H1 (cell line): ENCODE results near the gene CCNL2. TPM values are rescaled to one million over a fixed set of nuclear protein-coding genes. Genes with fewer than 3 reads are reported as not detected.

Experiments used
- CTCF ChIA-PET: fragments of 300-600 bp; sonication (Branson Sonifier 250); formaldehyde crosslinking; loops from one replicate; lab custom pipeline; 2021; ENCODE audit not compliant: partially characterized antibody; lab: Charles Lee
- POLR2A ChIA-PET: fragments of 300-600 bp; sonication (Branson Sonifier 250); formaldehyde crosslinking; loops from one replicate; lab custom pipeline; 2021; ENCODE audit warnings: inconsistent platforms; ENCODE audit not compliant: partially characterized antibody; lab: Charles Lee
- DNase-seq, 2 experiments: peaks; one replicate each; pipeline versions ENCODE4 v3.0.0 to v3.0.0-alpha.2; 2010 to 2022; ENCODE audit warnings: low spot score in 2 of 2, low read depth in 1 of 2, mixed read lengths in 1 of 2
- FAIRE-seq: peaks from 2 replicates; lab custom pipeline; 2011; peaks lifted over from hg19 to GRCh38; lab: Jason Lieb, UNC
- H2AFZ ChIP-seq: 2 replicates; pipeline ENCODE4 v1.8.1; 2012; ENCODE audit warnings: low read length, inconsistent platforms
- H2AK5ac ChIP-seq: 2 replicates; pipeline ENCODE4 v1.6.1; 2013; ENCODE audit warnings: low read depth, low read length
- H2BK120ac ChIP-seq: replicated peaks from 2 replicates; pipeline ENCODE3; 2013; ENCODE audit warnings: low read depth, low read length, inconsistent platforms
- H2BK12ac ChIP-seq: 2 replicates; pipeline ENCODE4 v1.6.1; 2013; ENCODE audit warnings: low read depth, low read length
- H2BK15ac ChIP-seq: 2 replicates; pipeline ENCODE4 v1.6.1; 2013; ENCODE audit warnings: low read length
- H2BK20ac ChIP-seq: 2 replicates; pipeline ENCODE4 v1.6.1; 2013; ENCODE audit warnings: low read length
- H2BK5ac ChIP-seq: 2 replicates; pipeline ENCODE4 v1.6.1; 2013; ENCODE audit warnings: low read depth, low read length
- H3K14ac ChIP-seq: 2 replicates; pipeline ENCODE4 v1.6.1; 2013; ENCODE audit warnings: inconsistent platforms; ENCODE audit not compliant: insufficient read length
- H3K18ac ChIP-seq: 2 replicates; pipeline ENCODE4 v1.6.1; 2013; ENCODE audit warnings: low read length; ENCODE audit errors: extremely low read depth
- H3K23ac ChIP-seq: 2 replicates; pipeline ENCODE4 v1.6.1; 2013; ENCODE audit warnings: inconsistent platforms; ENCODE audit not compliant: insufficient read length
- H3K23me2 ChIP-seq: 2 replicates; pipeline ENCODE4 v1.6.1; 2013; ENCODE audit warnings: low read depth, low read length
- H3K27ac ChIP-seq: 2 replicates; pipeline ENCODE4 v1.6.1; 2011; ENCODE audit warnings: low read depth, low read length, inconsistent platforms
- H3K27me3 ChIP-seq, 4 experiments: replicated peaks in 1 of 4; 1 replicate in 1 of 4; 2 replicates in 3 of 4; pipeline versions ENCODE4 v1.6.1 to v1.8.1; 2011 to 2013; ENCODE audit warnings: low read length in 3 of 4, mild to moderate bottlenecking in 3 of 4, inconsistent platforms in 2 of 4, mixed read lengths in 2 of 4, moderate library complexity in 1 of 4; ENCODE audit not compliant: control insufficient read depth in 3 of 4, insufficient read depth in 3 of 4; ENCODE audit errors: extremely low read depth in 1 of 4
- H3K36me3 ChIP-seq, 4 experiments: 2 replicates each; pipeline versions ENCODE4 v1.6.1 to v1.8.1; 2011 to 2013; ENCODE audit warnings: mild to moderate bottlenecking in 4 of 4, low read length in 3 of 4, moderate library complexity in 2 of 4, control low read depth in 1 of 4, inconsistent platforms in 1 of 4; ENCODE audit not compliant: insufficient read depth in 4 of 4, control insufficient read depth in 2 of 4
- H3K4ac ChIP-seq: replicated peaks from 2 replicates; pipeline ENCODE3; 2013; ENCODE audit warnings: low read length, low read depth, mixed read lengths, inconsistent platforms; ENCODE audit not compliant: insufficient read length
- H3K4me1 ChIP-seq, 4 experiments: replicated peaks in 1 of 4; 1 replicate in 1 of 4; 2 replicates in 3 of 4; pipeline versions ENCODE4 v1.6.1 to v1.8.1; 2011 to 2013; ENCODE audit warnings: low read length in 3 of 4, inconsistent platforms in 2 of 4, mixed read lengths in 1 of 4; ENCODE audit not compliant: insufficient read depth in 4 of 4, control insufficient read depth in 3 of 4
- H3K4me2 ChIP-seq, 2 experiments: 2 replicates each; pipeline versions ENCODE4 v1.6.1 to v1.8.1; 2011 to 2013; ENCODE audit warnings: low read depth in 2 of 2, low read length in 2 of 2, control low read depth in 1 of 2, inconsistent platforms in 1 of 2, mild to moderate bottlenecking in 1 of 2; ENCODE audit not compliant: insufficient read depth in 1 of 2
- H3K4me3 ChIP-seq, 4 experiments: fragments of 200-600, 300-600 bp in 1 of 4; sonication (generic), shearing (Covaris generic), sonication (Bioruptor Twin) in 1 of 4; 2 replicates each; pipeline versions ENCODE4 v1.5.1 to v1.8.1; 2011 to 2016; ENCODE audit warnings: low read length in 4 of 4, low read depth in 3 of 4, control low read depth in 2 of 4, inconsistent platforms in 2 of 4, mild to moderate bottlenecking in 2 of 4, mixed read lengths in 1 of 4, moderate library complexity in 1 of 4; ENCODE audit not compliant: insufficient read depth in 2 of 4; ENCODE audit errors: extremely low read depth in 1 of 4
- H3K56ac ChIP-seq: replicated peaks from 2 replicates; pipeline ENCODE3; 2013; ENCODE audit warnings: low read depth, mild to moderate bottlenecking, mixed read lengths, low read length, inconsistent platforms; ENCODE audit not compliant: insufficient read length
- H3K79me1 ChIP-seq: 2 replicates; pipeline ENCODE4 v1.6.1; 2013; ENCODE audit warnings: low read depth, low read length, control low read depth
- H3K79me2 ChIP-seq, 2 experiments: 2 replicates each; pipeline versions ENCODE4 v1.6.1 to v1.8.1; 2012 to 2013; ENCODE audit warnings: low read length in 2 of 2, mild to moderate bottlenecking in 2 of 2, inconsistent platforms in 1 of 2; ENCODE audit not compliant: insufficient read depth in 2 of 2, control insufficient read depth in 1 of 2
- H3K9ac ChIP-seq, 4 experiments: replicated peaks in 1 of 4; 1 replicate in 1 of 4; 2 replicates in 3 of 4; pipeline versions ENCODE4 v1.6.1 to v1.8.1; 2011 to 2013; ENCODE audit warnings: low read depth in 3 of 4, low read length in 3 of 4, control low read depth in 2 of 4, mild to moderate bottlenecking in 2 of 4, moderate library complexity in 2 of 4, inconsistent platforms in 1 of 4; ENCODE audit errors: extremely low read depth in 1 of 4
- H3K9me3 ChIP-seq, 2 experiments: 2 replicates each; pipeline versions ENCODE4 v1.6.1 to v1.8.1; 2012 to 2013; ENCODE audit warnings: mild to moderate bottlenecking in 2 of 2, moderate library complexity in 2 of 2, control low read depth in 1 of 2, inconsistent platforms in 1 of 2, low read depth in 1 of 2, low read length in 1 of 2, mixed read lengths in 1 of 2; ENCODE audit not compliant: insufficient read depth in 2 of 2
- H4K20me1 ChIP-seq, 2 experiments: replicated peaks in 1 of 2; 2 replicates each; pipeline versions ENCODE3 to v1.8.1; 2011 to 2013; ENCODE audit warnings: inconsistent platforms in 2 of 2, low read length in 2 of 2, mild to moderate bottlenecking in 1 of 2; ENCODE audit not compliant: insufficient read depth in 2 of 2, control insufficient read depth in 1 of 2
- H4K5ac ChIP-seq: 2 replicates; pipeline ENCODE4 v1.6.1; 2013; ENCODE audit warnings: low read length, low read depth, mixed read lengths, inconsistent platforms; ENCODE audit not compliant: insufficient read length
- H4K8ac ChIP-seq: 2 replicates; pipeline ENCODE4 v1.8.0; 2013; ENCODE audit warnings: mild to moderate bottlenecking, moderate library complexity, low read length, inconsistent platforms; ENCODE audit not compliant: insufficient read depth; ENCODE audit errors: extremely low read depth
- H4K91ac ChIP-seq: replicated peaks from 2 replicates; pipeline ENCODE3; 2013; ENCODE audit warnings: low read length, mixed read lengths, inconsistent platforms; ENCODE audit not compliant: insufficient read length
- BCL11A ChIP-seq, 2 experiments: IDR thresholded peaks; one replicate each; pipeline ENCODE4 v1.6.1; 2011; ENCODE audit warnings: low read depth in 2 of 2, low read length in 2 of 2, mild to moderate bottlenecking in 2 of 2
- BRCA1 ChIP-seq: IDR thresholded peaks from 2 replicates; pipeline ENCODE4 v1.6.1; 2012; ENCODE audit warnings: low read depth, low read length, improper control_type of control experiment
- CEBPB ChIP-seq: IDR thresholded peaks from 2 replicates; pipeline ENCODE4 v1.6.1; 2012; ENCODE audit warnings: low read depth, low read length
- GTF2F1 ChIP-seq: IDR thresholded peaks from 2 replicates; pipeline ENCODE4 v1.6.1; 2012; ENCODE audit warnings: low read depth, low read length, improper control_type of control experiment, borderline replicate concordance
- KDM5A ChIP-seq: fragments of 200-600 bp; IDR thresholded peaks from 2 replicates; pipeline ENCODE4 v1.7.1; 2012; ENCODE audit warnings: mild to moderate bottlenecking, low read length, inconsistent platforms, mixed read lengths
- NANOG ChIP-seq: IDR thresholded peaks from 2 replicates; pipeline ENCODE4 v1.6.1; 2011; ENCODE audit warnings: low read length, low read depth, mild to moderate bottlenecking, inconsistent platforms; ENCODE audit not compliant: insufficient read depth, poor library complexity, severe bottlenecking
- PHF8 ChIP-seq: fragments of 200-600 bp; sonication (generic); conservative IDR thresholded peaks from 2 replicates; pipeline ENCODE4 v1.7.1; 2012; ENCODE audit warnings: low read depth, mild to moderate bottlenecking, inconsistent platforms, low read length, moderate library complexity
- POLR2A ChIP-seq, 2 experiments: IDR thresholded peaks; 1 replicate in 1 of 2; 2 replicates in 1 of 2; pipeline ENCODE4 v1.6.1; 2011; ENCODE audit warnings: low read depth in 2 of 2, low read length in 2 of 2, mild to moderate bottlenecking in 2 of 2; ENCODE audit errors: control extremely low read depth in 1 of 2
- POLR2AphosphoS5 ChIP-seq: IDR thresholded peaks from 2 replicates; pipeline ENCODE4 v1.6.1; 2011; ENCODE audit warnings: low read depth, low read length
- RBBP5 ChIP-seq: IDR thresholded peaks from 2 replicates; pipeline ENCODE4 v1.7.1; 2012; ENCODE audit warnings: low read depth, mild to moderate bottlenecking, inconsistent platforms, low read length, moderate library complexity, borderline replicate concordance
- RFX5 ChIP-seq: IDR thresholded peaks from 2 replicates; pipeline ENCODE4 v1.6.1; 2011; ENCODE audit warnings: low read depth, low read length, improper control_type of control experiment, borderline replicate concordance
- ZNF274 ChIP-seq: IDR thresholded peaks from 2 replicates; pipeline ENCODE4 v1.7.0; 2012; ENCODE audit warnings: low read length, borderline replicate concordance; ENCODE audit errors: extremely low read depth
- WGBS, 2 experiments: shearing (Covaris generic) in 1 of 2; methylation state at CpG; one replicate each; pipeline versions ENCODE4 v1.1.6 to v1.1.7; 2013 to 2015; ENCODE audit warnings: low lambda C conversion rate in 2 of 2, mixed read lengths in 2 of 2, inconsistent platforms in 1 of 2, low coverage in 1 of 2, missing lambda C conversion rate in 1 of 2; ENCODE audit not compliant: insufficient replicate concordance in 2 of 2, insufficient coverage in 1 of 2, insufficient read length in 1 of 2; ENCODE audit errors: extremely low coverage in 1 of 2, missing lambda C conversion rate in 1 of 2; 5-methylcytosine and 5-hydroxymethylcytosine counted together
- polyA plus RNA-seq, 7 experiments: library from polyadenylated mRNA; depleted of rRNA in 3 of 7; stranded (reverse) in 5 of 7; unstranded in 2 of 7; fragments of >200 nt in 5 of 7; fragments of 200-250 nt in 2 of 7; gene quantifications; 1 replicate in 5 of 7; 2 replicates in 1 of 7; 4 replicates in 1 of 7; pipeline versions ENCODE4 v1.2.1 to v1.2.3, GENCODE V29; 2011 to 2013; ENCODE audit warnings: missing spikeins in 2 of 7, mixed read lengths in 2 of 7
- total RNA-seq: library from RNA; stranded (reverse); fragmentation: NEBNext Ultra II Directional; extraction: Animal tissue kit (Norgen Biotek cat#: 25700); gene quantifications from 2 replicates; pipeline ENCODE4 v1.2.1, GENCODE V29; 2021

Gene CCNL2
- total and polyA plus RNA-seq, 2 of the 8 experiments (the other 6 are each of a cell fraction or from before 2014, with no cell fraction given) = 79.8 to 120 TPM

DNA sequence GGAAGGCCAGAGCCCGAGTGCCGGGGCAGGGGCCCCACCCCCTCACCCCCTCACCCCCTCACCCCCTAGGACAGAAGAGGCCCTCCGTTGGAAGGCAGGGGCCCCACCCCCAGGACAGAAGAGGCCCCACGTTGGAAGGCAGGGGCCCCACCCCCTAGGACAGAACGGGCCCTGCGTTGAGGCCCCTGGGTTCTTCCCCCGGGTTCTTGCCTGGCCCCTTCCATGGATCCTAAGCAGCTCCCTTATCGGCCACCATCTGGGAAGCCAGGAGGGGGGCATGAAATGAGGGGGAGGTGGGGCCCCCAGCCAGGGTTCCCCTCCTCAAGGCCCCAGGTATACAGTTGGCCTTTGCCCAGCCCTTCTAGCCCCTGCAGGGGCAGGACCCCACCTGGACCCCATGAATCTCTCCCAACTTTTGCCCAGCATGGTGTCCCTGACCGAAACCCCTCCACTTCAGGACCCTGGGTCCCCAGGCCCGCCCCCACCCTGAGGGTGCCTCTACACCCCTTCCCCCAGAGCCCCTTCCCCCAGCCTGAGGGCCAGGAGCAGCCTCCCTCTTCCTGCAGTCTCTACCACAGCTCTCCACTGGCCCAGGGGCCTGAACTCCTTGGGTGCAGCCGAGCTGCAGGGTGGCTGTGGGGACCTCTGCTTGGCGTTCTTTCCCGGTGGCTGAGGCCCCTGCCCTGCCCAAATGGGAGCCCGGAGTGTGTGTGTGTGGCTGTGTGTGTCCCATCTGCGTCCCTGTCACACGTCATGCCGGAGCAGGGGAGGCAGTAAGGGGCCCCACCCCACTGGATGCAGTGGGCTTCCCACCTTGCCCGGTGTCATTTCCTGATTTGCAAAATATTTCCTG, 32.1 kb upstream of the CCNL2 start:
- CTCF ChIA-PET = interaction anchor here (0.7 to 4.4 kb wide), 8 partner anchors 9 to 86 kb away, joined by 3 to 36 read pairs (median 4); no protein-coding TSS in a partner anchor
- TF ChIP-seq GTF2F1 = no peak
- TF ChIP-seq RBBP5 = no peak
- TF ChIP-seq POLR2AphosphoS5 = no peak
- TF ChIP-seq ZNF274 = no peak
- TF ChIP-seq CEBPB = no peak
- no peak for TF ChIP-seq RFX5
- TF ChIP-seq NANOG = no peak
- no peak for TF ChIP-seq PHF8
- no peak for TF ChIP-seq BRCA1
- TF ChIP-seq KDM5A = no peak
- no peak for TF ChIP-seq POLR2A (IDR thresholded peaks at IDR 0.05; ENCODE audit: control extremely low read depth in 1 of 2, low read depth in 2 of 2, low read length in 2 of 2)
- TF ChIP-seq BCL11A (IDR thresholded peaks at IDR 0.05; ENCODE audit: low read depth in 2 of 2, low read length in 2 of 2) = no peak

More for the DNA sequence above, 32.1 kb upstream of the CCNL2 start:
- peak overlapping the region; percentile 73 for H2BK120ac ChIP-seq
- no peak overlapping the region for H2BK20ac ChIP-seq
- H2BK5ac ChIP-seq = peak overlapping the region; percentile 95; the same call in 1 of the 2 replicates
- H3K36me3 ChIP-seq = no peaks in the 10 kb centered on the region; a peak in 1 of 8 replicates
- H3K4me2 ChIP-seq = no peak overlapping the region
- H3K23me2 ChIP-seq = peaks cover 20% of the 10 kb centered on the region; the same call in 1 of the 2 replicates
- no peaks in the 10 kb centered on the region for H4K20me1 ChIP-seq
- H2AK5ac ChIP-seq = no peak overlapping the region
- peak overlapping the region; percentile 57; the same call in 1 of the 2 replicates for H4K8ac ChIP-seq
- no peak for DNase-seq
- H4K5ac ChIP-seq = peak overlapping the region; percentile 40
- peaks cover 0 to 1% of the 10 kb centered on the region in 2 experiments; a peak in 1 of 4 replicates for H3K79me2 ChIP-seq
- H2BK12ac ChIP-seq = peak overlapping the region; percentile 97; the same call in 1 of the 2 replicates
- no peak for FAIRE-seq
- H4K91ac ChIP-seq = peak overlapping the region; percentile 79
- peaks cover 0 to 58% (median 43%) of the 10 kb centered on the region in 4 experiments; a peak in 6 of 7 replicates for H3K4me1 ChIP-seq
- no peak overlapping the region for H3K27ac ChIP-seq
- H2AFZ ChIP-seq = no peak overlapping the region
- H3K4me3 ChIP-seq = no peak overlapping the region
- POLR2A ChIA-PET = interaction anchor here (0.7 to 22.9 kb wide), 11 partner anchors 8 to 144 kb away, joined by 3 to 515 read pairs (median 3); partner anchors contain the start of genes ANKRD65, CCNL2 and MRPL20
- no peak overlapping the region for H3K23ac ChIP-seq
- H3K4ac ChIP-seq = peak overlapping the region; percentile 82
- no peak overlapping the region for H3K56ac ChIP-seq
- no peaks in the 10 kb centered on the region for H3K79me1 ChIP-seq
- no peak overlapping the region for H3K9ac ChIP-seq
- H2BK15ac ChIP-seq = 0 out of 2 replicates have a peak overlapping the region, but pooled peaks have one; percentile 88
- H3K9me3 ChIP-seq = peaks cover 0 to 3% of the 10 kb centered on the region in 2 experiments; a peak in 1 of 4 replicates
- WGBS, 2 experiments = 84% methylated on average over 14 of the region's 18 CpGs; no CpG with 5 or more reads in 1 of the 2 experiments
- H3K18ac ChIP-seq = peak overlapping the region; percentile 75
- no peak overlapping the region for H3K14ac ChIP-seq
- no peaks in the 10 kb centered on the region for H3K27me3 ChIP-seq
